Thyroid gland (tissue), 4 donors: ENCODE data around the gene MS4A10.

Experiments used
- POLR2A ChIP-seq, 2 donors: fragments of 450-650 bp; IDR thresholded peaks; one replicate each; pipeline ENCODE4 v1.6.1; 2017; ENCODE audit warnings: antibody characterized with exemption in 2 of 2, mild to moderate bottlenecking in 2 of 2, moderate library complexity in 1 of 2
- TF ChIP-seq, protein P1 (sequence below), 6 experiments: fragments of 200-600 bp in 3 of 6; fragments of 450-650 bp in 3 of 6; sonication (generic) in 3 of 6; IDR thresholded peaks; one replicate each; pipeline ENCODE4 v1.5.1; 2016 to 2019; ENCODE audit warnings: antibody characterized with exemption in 6 of 6, mild to moderate bottlenecking in 2 of 6, inconsistent platforms in 1 of 6, moderate library complexity in 1 of 6

DNA sequence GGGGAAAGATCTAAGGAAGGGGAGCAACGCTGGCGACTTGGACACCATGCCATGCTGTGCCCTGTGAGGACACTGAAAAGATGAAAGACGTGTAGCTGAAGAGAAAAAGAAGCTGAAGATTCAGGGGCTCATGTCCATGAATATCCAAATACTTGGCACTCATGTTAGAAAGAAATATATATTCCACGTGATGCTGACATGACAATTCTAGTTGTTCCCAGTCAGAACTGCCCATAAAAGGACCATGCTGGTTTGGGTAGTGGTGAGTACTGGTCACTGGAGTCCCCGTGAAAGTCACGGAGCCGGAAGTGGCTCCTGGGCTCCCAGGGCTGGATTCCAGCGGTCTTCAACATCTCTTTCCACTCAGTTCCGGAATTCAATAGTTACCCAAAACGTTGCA is 18.6 kb upstream of the MS4A10 start:
- TF ChIP-seq, protein P1, sequence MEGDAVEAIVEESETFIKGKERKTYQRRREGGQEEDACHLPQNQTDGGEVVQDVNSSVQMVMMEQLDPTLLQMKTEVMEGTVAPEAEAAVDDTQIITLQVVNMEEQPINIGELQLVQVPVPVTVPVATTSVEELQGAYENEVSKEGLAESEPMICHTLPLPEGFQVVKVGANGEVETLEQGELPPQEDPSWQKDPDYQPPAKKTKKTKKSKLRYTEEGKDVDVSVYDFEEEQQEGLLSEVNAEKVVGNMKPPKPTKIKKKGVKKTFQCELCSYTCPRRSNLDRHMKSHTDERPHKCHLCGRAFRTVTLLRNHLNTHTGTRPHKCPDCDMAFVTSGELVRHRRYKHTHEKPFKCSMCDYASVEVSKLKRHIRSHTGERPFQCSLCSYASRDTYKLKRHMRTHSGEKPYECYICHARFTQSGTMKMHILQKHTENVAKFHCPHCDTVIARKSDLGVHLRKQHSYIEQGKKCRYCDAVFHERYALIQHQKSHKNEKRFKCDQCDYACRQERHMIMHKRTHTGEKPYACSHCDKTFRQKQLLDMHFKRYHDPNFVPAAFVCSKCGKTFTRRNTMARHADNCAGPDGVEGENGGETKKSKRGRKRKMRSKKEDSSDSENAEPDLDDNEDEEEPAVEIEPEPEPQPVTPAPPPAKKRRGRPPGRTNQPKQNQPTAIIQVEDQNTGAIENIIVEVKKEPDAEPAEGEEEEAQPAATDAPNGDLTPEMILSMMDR (IDR thresholded peaks at IDR 0.05), result no peak
- TF ChIP-seq POLR2A (IDR thresholded peaks at IDR 0.05), result no peak
